EL (cell line): ENCODE results near the gene ADGRV1.
"Not testable (repeated sequence)": the region's sequence is repeated elsewhere in the genome, so short reads cannot be mapped to it uniquely, and the experiment has no call there.

Source experiments
- DNase-seq: peaks from one replicate; pipeline ENCODE4 v3.0.0-alpha.2; 2016

The ADGRV1 gene

GRCh38 chr5:90746119-90746518, 187.5 kb downstream of the ADGRV1 start:
- DNase-seq, result no peak

- DNase-seq, result peak; percentile 7
Measured at GRCh38 chr5:90747175-90747574, 188.6 kb downstream of the ADGRV1 start.

GRCh38 chr5:90747693-90748092, 189.1 kb downstream of the ADGRV1 start:
- no peak for DNase-seq

GRCh38 chr5:90759119-90759518, 200.5 kb downstream of the ADGRV1 start:
- DNase-seq, result no peak

- DNase-seq, result no peak
Measured at GRCh38 chr5:90767710-90768109, 209.1 kb downstream of the ADGRV1 start.

- not testable (repeated sequence) for DNase-seq
Measured at GRCh38 chr5:90770006-90770541, 211.5 kb downstream of the ADGRV1 start.

- no peak for DNase-seq
Measured at GRCh38 chr5:90777959-90778358, 219.4 kb downstream of the ADGRV1 start.

- peak; percentile 60 for DNase-seq
Measured at GRCh38 chr5:90783460-90784333, 225.1 kb downstream of the ADGRV1 start.

GRCh38 chr5:90786756-90787155, 228.2 kb downstream of the ADGRV1 start:
- no peak for DNase-seq

- DNase-seq, result peak; percentile 25
Measured at GRCh38 chr5:90792725-90793124, 234.1 kb downstream of the ADGRV1 start.

- DNase-seq, result no peak
Measured at GRCh38 chr5:90793183-90793582, 234.6 kb downstream of the ADGRV1 start.

GRCh38 chr5:90796919-90797318, 238.3 kb downstream of the ADGRV1 start:
- DNase-seq, result not testable (repeated sequence)

GRCh38 chr5:90800082-90800481, 241.5 kb downstream of the ADGRV1 start:
- not testable (repeated sequence) for DNase-seq

GRCh38 chr5:90800515-90800914, 241.9 kb downstream of the ADGRV1 start:
- DNase-seq, result not testable (repeated sequence)

GRCh38 chr5:90802474-90803317, 244.1 kb downstream of the ADGRV1 start:
- DNase-seq, result peak; percentile 27

GRCh38 chr5:90803381-90803780, 244.8 kb downstream of the ADGRV1 start:
- DNase-seq, result no peak

- DNase-seq, result no peak
Measured at GRCh38 chr5:90803876-90804275, 245.3 kb downstream of the ADGRV1 start.

- no peak for DNase-seq
Measured at GRCh38 chr5:90807496-90807895, 248.9 kb downstream of the ADGRV1 start.

- DNase-seq, result no peak
Measured at GRCh38 chr5:90809311-90810056, 250.9 kb downstream of the ADGRV1 start.

- DNase-seq, result no peak
Measured at GRCh38 chr5:90810211-90810610, 251.6 kb downstream of the ADGRV1 start.

GRCh38 chr5:90813392-90813791, 254.8 kb downstream of the ADGRV1 start:
- DNase-seq, result no peak

- not testable (repeated sequence) for DNase-seq
Measured at GRCh38 chr5:90822062-90822461, 263.5 kb downstream of the ADGRV1 start.

- DNase-seq, result no peak
Measured at GRCh38 chr5:90824436-90824835, 265.8 kb downstream of the ADGRV1 start.
